GM19328 (cell line): ENCODE results near the gene ALG13.
A peak's percentile ranks its signal among the peaks of the same experiment; 100 is the strongest.
"Not testable (repeated sequence)": the region's sequence is repeated elsewhere in the genome, so short reads cannot be mapped to it uniquely, and the experiment has no call there.

Source experiments
- ATAC-seq: cut with Tn5 transposase; IDR thresholded peaks from one replicate; pipeline ENCODE4 v1.9.1; 2021; ENCODE audit warnings: mild to moderate bottlenecking, moderate library complexity; ENCODE audit not compliant: unreplicated experiment

ALG13 gene

GRCh38 chrX:111680988-111681779 is at the start of gene ALG13:
Gene ALG13, plus strand, starts transcription at chrX:111681170. Its CDS starts 49 bp downstream, at chrX:111681219.
- peak; percentile 97 for ATAC-seq

- no peak for ATAC-seq
Observed at GRCh38 chrX:111634823-111635729, 45.9 kb upstream of the ALG13 start.

DNA sequence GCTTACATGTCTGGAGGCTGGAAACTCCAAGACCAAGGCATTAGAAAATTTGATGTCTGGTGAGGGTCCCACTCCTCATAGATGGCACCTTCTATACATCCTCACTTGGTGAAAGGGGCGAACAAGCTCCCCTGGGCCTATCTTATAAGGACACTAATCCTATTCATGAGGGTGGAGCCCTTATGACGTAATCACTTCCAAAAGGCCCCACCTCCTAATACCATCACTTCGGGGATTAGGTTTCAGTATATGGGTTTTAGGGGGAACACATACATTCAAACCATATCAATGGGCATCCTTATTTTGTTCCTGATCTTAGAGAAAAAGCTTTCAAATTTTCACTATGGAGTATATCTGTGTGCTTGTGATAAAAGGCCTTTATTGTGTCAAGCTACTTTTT is 39.0 kb upstream of the ALG13 start:
- no peak for ATAC-seq

DNA sequence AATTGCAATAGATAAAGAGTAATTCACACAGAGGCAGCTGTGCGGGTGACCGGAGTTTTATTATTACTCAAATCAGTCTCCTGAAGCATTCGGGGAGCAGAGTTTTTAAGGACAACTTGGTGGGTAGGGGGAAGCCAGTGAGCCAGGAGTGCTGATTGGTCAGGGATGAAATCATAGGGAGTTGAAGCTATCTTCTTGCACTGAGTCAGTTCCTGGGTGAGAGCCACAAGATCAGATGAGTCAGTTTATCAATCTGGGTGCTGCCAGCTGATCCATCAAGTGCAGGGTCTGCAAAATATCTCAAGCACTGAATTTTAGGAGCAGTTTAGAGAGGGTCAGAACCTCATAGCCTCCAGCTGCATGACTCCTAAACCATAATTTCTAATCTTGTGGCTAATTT is 35.8 kb upstream of the ALG13 start:
- not testable (repeated sequence) for ATAC-seq

GRCh38 chrX:111645607-111646006 is 35.4 kb upstream of the ALG13 start:
- ATAC-seq = no peak

DNA sequence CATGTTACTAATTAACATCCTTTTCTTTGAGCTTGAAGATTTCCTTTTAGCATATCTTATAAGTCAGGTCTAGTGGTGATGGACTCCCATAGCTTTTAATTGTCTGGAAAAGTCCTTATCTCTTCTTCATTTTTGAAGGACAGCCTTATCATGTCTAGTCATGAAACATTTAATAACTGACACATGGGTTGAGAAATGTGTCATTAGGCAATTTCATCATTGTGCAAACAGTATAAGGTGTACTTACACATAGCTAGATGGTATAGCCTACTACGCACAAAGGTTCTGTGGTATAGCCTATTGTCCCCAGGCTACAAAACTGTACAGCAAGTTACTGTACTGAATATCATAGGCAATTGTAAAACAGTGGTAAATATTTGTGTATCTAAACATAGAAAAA is 34.5 kb upstream of the ALG13 start:
- no peak for ATAC-seq

- ATAC-seq = no peak
Observed at GRCh38 chrX:111648802-111649201, 32.2 kb upstream of the ALG13 start.

GRCh38 chrX:111649638-111650037 is 31.3 kb upstream of the ALG13 start:
- ATAC-seq = no peak

DNA sequence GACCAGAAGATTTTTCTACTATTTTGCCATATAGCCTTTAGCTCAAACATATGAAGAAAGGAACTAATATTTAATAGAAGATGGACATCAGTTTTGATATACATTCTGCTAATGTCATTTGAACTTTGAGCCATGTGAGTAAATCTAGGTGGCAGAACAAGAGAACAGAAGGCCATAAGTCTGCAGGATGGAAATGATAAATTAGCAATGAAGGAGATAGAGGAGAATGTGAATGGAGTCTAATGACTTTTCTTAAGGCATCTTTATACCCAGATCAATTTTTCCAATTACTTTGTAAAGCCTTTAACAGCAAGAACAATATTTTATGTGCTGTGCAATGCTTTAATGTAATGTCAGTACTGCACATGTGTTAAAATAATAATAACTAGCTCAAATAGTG is 30.1 kb upstream of the ALG13 start:
- no peak for ATAC-seq

DNA sequence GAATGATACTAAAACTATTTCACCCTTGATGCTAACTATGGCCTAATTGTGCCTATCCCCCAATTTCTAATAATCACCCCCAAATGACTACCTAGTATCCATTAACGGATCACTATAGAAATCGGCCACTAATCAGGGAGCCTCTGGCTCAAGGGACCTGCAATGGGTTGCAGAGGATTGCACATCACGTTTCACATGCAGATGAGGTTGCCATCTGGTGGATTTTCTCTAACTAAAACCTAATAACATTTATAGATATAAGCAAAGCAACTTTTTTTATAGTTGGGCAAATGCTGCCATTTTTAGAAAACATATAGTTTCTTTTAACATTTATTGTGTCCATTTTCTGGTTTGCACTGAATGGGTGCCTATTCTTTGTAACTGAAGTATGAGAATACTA is 28.3 kb upstream of the ALG13 start:
- no peak for ATAC-seq

- no peak for ATAC-seq
Observed at GRCh38 chrX:111661241-111661640, 19.7 kb upstream of the ALG13 start.

- ATAC-seq = no peak
Observed at GRCh38 chrX:111662292-111662691, 18.7 kb upstream of the ALG13 start.

GRCh38 chrX:111671668-111672067 is 9.3 kb upstream of the ALG13 start:
- no peak for ATAC-seq

GRCh38 chrX:111687305-111687704 is 6.3 kb downstream of the ALG13 start:
- no peak for ATAC-seq

- ATAC-seq = no peak
Observed at GRCh38 chrX:111695297-111695880, 14.4 kb downstream of the ALG13 start.

DNA sequence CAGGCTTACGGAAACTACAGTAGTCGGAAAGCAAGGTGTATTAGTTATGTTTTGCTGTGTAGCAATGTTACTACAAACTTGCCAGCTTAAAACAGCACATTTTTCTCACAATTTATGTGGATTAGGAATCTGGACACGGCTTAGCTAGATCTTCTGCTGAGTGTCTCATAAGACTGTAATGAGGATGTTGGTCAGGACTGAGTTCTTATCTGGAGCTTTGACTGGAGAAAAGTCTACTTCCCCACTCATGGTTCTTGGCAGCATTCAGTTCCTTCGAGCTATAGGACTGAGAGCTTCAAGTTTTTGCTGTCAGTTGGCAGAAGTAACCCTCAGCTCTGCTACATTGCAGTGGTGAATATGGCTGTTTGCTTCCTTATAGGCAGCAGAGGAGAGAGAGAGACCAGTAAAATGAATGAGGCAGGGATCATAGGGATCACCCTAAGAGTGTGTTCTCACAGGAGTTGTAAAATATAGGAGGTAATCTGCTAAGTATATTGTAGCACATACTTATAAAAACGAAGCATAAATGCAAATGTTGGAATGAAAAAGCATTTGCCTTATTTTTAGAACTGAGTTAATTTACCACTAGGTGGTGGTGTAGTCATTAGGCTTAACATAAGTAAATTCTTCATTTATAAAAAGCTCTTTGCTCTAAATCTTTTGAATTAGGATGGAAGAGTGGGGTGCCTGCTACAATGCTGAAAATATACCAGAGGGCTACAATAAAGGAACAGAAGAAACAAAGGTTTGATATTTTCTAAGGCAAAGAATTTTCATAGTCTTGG is 38.6 kb downstream of the ALG13 start:
- ATAC-seq = no peak

DNA sequence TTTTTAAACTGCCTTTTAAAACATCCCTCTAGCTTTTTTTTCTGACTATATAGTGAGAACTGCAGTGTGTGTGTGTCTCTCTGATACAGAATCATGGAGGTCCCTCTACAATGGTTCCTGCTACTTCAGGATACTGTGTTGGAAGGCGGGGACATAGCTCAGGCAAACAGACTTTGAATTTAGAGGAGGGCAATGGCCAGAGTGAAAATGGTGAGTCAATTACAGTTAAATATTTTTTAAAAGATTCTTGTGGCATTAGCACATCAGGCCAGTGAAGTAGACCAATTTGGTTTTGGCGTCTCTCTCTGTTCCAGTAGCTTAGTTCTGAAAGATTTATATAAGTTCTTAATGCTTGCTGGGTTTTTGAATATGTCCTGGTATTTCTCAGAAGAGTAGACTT is 47.1 kb downstream of the ALG13 start:
- ATAC-seq = no peak

GRCh38 chrX:111731351-111731750 is 50.4 kb downstream of the ALG13 start:
- ATAC-seq = no peak

DNA sequence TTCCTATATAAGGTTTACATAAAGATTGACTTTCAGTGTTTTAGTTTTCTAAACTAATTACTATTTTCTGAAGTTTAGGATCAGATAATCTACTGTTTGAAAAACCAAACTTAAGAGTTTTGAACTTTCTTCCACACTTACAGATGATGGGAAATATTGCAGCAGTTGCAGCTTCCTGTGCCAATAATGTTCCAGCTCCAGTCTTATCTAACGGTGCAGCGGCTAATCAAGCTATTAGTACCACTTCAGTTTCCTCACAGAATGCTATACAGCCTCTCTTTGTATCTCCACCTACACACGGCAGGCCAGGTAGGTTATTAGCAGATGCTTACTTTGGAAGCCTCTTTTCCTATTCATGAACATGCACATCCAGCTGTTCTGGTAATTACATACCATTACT is 55.6 kb downstream of the ALG13 start:
- no peak for ATAC-seq

GRCh38 chrX:111742018-111742417 is 61.0 kb downstream of the ALG13 start:
- no peak for ATAC-seq

- ATAC-seq = no peak
Observed at GRCh38 chrX:111743316-111743715, 62.3 kb downstream of the ALG13 start.
